ENCODE results near the gene PLA2G12B.
"Not testable (repeated sequence)": the region's sequence is repeated elsewhere in the genome, so short reads cannot be mapped to it uniquely, and the experiment has no call there.

PLA2G12B gene

GRCh38 chr10:72943498-72944234, 10.9 kb downstream of the PLA2G12B start:
- in situ Hi-C loops (cut with MboI; ENCODE audit: low sequenced_read_pairs), result no loop called here

GRCh38 chr10:72935361-72935760, 19.2 kb downstream of the PLA2G12B start:
- in situ Hi-C loops (cut with MboI; ENCODE audit: low sequenced_read_pairs), result no loop called here

GRCh38 chr10:72932259-72933015, 22.2 kb downstream of the PLA2G12B start:
- in situ Hi-C loops (cut with MboI; ENCODE audit: low sequenced_read_pairs), result no loop called here

GRCh38 chr10:72930276-72930675, 24.3 kb downstream of the PLA2G12B start:
- in situ Hi-C loops (cut with MboI; ENCODE audit: low sequenced_read_pairs), result no loop called here

- in situ Hi-C loops (cut with MboI; ENCODE audit: low sequenced_read_pairs), result no loop called here
These were observed 25.8 kb downstream of the PLA2G12B start for GRCh38 chr10:72928798-72929197.

- in situ Hi-C loops (cut with MboI; ENCODE audit: low sequenced_read_pairs), result no loop called here
These were observed 27.1 kb downstream of the PLA2G12B start for GRCh38 chr10:72927485-72927884.

- in situ Hi-C loops (cut with MboI; ENCODE audit: low sequenced_read_pairs), result no loop called here
These were observed 28.6 kb downstream of the PLA2G12B start for GRCh38 chr10:72925951-72926465.

- in situ Hi-C loops (cut with MboI; ENCODE audit: low sequenced_read_pairs), result no loop called here
These were observed 30.3 kb downstream of the PLA2G12B start for GRCh38 chr10:72924351-72924750.

- in situ Hi-C loops (cut with MboI; ENCODE audit: low sequenced_read_pairs), result not testable (repeated sequence)
These were observed 33.4 kb downstream of the PLA2G12B start for GRCh38 chr10:72921147-72921683.

GRCh38 chr10:72918352-72918751, 36.3 kb downstream of the PLA2G12B start:
- in situ Hi-C loops (cut with MboI; ENCODE audit: low sequenced_read_pairs), result no loop called here

GRCh38 chr10:72917803-72918332, 36.7 kb downstream of the PLA2G12B start:
- in situ Hi-C loops (cut with MboI; ENCODE audit: low sequenced_read_pairs), result not testable (repeated sequence)

GRCh38 chr10:72917201-72917600, 37.4 kb downstream of the PLA2G12B start:
- in situ Hi-C loops (cut with MboI; ENCODE audit: low sequenced_read_pairs), result not testable (repeated sequence)

- in situ Hi-C loops (cut with MboI; ENCODE audit: low sequenced_read_pairs), result no loop called here
These were observed 41.3 kb downstream of the PLA2G12B start for GRCh38 chr10:72913287-72913686.

- in situ Hi-C loops (cut with MboI; ENCODE audit: low sequenced_read_pairs), result no loop called here
These were observed 41.9 kb downstream of the PLA2G12B start for GRCh38 chr10:72912736-72913135.

- in situ Hi-C loops (cut with MboI; ENCODE audit: low sequenced_read_pairs), result no loop called here
These were observed 42.8 kb downstream of the PLA2G12B start for GRCh38 chr10:72911758-72912157.

GRCh38 chr10:72910705-72911104, 43.9 kb downstream of the PLA2G12B start:
- in situ Hi-C loops (cut with MboI; ENCODE audit: low sequenced_read_pairs), result no loop called here

GRCh38 chr10:72906446-72906845, 48.2 kb downstream of the PLA2G12B start:
- in situ Hi-C loops (cut with MboI; ENCODE audit: low sequenced_read_pairs), result no loop called here

GRCh38 chr10:72904806-72905205, 49.8 kb downstream of the PLA2G12B start:
- in situ Hi-C loops (cut with MboI; ENCODE audit: low sequenced_read_pairs), result no loop called here

GRCh38 chr10:72903941-72904446, 50.6 kb downstream of the PLA2G12B start:
- in situ Hi-C loops (cut with MboI; ENCODE audit: low sequenced_read_pairs), result not testable (repeated sequence)

GRCh38 chr10:72899545-72899944, 55.1 kb downstream of the PLA2G12B start:
- in situ Hi-C loops (cut with MboI; ENCODE audit: low sequenced_read_pairs), result no loop called here

- in situ Hi-C loops (cut with MboI; ENCODE audit: low sequenced_read_pairs), result no loop called here
These were observed 56.0 kb downstream of the PLA2G12B start for GRCh38 chr10:72898616-72899015.
